A549 treated with CpdA at 1 μM for 4 hours (cell line): ENCODE data around the gene RACGAP1. TPM values are rescaled to one million over a fixed set of nuclear protein-coding genes. Genes with fewer than 3 reads are reported as not detected.

Experiments used
- total RNA-seq: library from RNA; stranded (reverse); fragments of 200-300 nt; extraction: Qiagen RNA extraction; gene quantifications from 5 replicates; pipeline ENCODE4 v1.2.3, GENCODE V29; 2022; ENCODE audit warnings: low read depth

Gene RACGAP1, protein sequence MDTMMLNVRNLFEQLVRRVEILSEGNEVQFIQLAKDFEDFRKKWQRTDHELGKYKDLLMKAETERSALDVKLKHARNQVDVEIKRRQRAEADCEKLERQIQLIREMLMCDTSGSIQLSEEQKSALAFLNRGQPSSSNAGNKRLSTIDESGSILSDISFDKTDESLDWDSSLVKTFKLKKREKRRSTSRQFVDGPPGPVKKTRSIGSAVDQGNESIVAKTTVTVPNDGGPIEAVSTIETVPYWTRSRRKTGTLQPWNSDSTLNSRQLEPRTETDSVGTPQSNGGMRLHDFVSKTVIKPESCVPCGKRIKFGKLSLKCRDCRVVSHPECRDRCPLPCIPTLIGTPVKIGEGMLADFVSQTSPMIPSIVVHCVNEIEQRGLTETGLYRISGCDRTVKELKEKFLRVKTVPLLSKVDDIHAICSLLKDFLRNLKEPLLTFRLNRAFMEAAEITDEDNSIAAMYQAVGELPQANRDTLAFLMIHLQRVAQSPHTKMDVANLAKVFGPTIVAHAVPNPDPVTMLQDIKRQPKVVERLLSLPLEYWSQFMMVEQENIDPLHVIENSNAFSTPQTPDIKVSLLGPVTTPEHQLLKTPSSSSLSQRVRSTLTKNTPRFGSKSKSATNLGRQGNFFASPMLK
- total RNA-seq, result 75.5 to 97.3 TPM (median 82.6 TPM) in 5 replicates

DNA sequence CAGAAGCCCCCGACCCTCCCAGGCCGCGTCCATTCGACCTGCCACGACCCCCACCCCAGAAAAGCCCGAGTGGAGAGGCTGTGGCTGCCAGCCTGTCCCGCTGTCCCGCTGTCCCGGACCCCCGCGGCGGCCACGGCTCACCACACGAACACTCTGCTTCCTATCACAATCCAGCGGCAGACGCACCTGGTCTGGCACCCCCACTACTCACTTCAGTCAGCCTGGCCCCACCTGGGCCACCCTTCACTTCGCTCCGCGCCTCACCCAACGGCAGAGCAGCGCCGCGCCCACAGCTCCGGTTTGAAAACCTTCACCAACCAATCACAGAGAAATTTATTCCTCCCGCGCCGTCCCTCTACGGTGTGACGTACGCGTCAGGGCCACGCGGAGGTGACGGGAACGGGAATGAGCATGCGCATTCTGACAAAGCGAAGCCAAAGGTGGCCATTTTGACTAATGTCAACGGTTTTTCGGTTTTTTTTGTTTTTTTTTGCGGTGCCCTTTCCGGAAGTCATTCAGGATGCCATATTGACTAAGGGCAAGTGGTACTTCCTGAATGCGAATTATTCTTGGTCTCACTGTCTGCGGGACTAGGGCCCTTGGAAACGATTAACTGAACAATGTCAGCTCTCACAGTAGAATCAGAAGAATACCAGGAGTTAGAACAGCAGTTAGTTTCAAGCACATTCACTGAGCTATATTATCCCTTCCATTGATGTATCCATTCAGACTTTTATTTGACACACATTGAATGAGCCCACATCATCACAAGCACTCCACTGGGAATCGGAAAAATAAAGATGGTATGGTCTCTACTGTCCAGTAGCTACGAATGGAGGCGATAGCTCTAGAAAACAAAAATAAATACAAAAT lies at the start of gene RACGAP1:
Gene RACGAP1 (minus strand): TSS at position 308 of the 873 bp plus-strand sequence. CDS start 8,779 bp downstream, outside the sequence.

DNA sequence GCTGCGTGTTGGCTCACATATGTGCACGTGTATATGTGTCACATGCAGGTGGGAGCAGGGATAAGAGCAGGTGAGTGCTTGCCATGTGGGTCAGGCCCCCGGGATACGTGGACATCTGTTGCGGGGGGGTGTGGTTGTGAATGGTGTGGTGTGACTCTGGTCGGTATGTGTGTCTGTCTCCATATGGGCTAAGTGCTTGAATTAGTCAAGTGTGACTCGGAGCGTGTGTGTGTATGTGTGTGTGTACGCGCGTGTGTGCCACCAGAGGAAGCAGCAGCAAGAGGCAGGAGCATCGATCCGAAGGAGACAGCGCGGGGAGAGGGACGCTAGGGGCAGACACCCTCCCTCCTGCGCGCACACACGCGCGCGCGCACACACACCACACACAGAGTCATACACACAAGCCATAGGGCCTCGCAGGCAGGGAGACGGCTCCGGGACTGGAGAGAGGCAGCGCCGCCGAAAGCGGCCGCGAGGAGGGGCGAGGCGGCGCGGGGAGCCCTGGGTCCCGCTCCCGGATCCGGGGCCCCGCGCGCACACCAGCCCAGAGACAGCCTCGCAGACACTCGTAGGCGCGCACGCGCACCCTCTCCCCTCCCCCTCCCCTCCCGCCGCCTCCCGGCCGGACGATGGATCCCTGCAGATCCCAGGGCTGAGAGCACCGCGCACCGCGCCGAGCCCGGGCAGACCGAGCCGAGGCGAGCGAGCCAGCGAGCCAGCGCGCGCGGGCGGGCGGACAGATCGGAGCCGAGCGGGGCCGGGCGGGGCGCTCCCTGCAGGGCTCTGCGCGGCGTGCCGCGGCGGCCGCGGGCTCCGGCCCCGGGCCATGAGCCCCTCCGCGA lies 31.9 kb upstream of the RACGAP1 start, which contains the start of gene ASIC1:
Gene ASIC1 (plus strand): TSS at position 597 of the 842 bp plus-strand sequence. CDS start 1,171 bp downstream, outside the sequence.

DNA sequence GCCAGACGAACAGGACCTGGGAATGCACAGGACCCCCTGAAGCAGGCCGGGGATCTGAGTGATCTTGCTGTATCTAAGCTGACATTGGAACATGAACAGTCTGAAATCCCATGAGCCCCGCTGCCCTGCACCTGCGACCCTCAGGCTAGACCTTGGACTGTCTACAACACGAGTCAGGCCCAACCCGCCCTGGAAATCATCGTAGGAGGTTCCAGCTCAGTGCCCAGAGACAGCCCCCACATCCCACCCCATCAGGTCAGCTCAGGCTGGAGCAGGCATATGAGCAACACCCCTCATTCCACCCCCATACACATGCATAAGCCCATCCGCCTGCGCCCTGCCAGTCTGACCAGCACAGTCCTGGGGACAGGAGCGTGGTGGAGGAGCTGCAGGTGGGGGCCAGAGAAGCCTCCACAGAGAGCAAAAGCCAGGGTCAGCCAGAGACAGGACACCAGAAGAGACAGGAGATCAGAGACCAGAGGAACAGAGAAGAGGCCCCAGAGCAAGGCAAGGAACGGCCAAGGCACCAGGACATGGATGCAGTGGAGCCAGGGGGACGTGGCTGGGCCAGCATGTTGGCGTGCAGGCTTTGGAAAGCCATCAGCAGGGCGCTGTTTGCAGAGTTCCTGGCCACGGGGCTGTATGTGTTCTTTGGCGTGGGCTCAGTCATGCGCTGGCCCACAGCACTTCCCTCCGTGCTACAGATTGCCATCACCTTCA lies 52.5 kb downstream of the RACGAP1 start, which contains the start of gene AQP6:
Gene AQP6 (plus strand): TSS at position 307 of the 720 bp plus-strand sequence. CDS start 227 bp downstream, at position 534.

DNA sequence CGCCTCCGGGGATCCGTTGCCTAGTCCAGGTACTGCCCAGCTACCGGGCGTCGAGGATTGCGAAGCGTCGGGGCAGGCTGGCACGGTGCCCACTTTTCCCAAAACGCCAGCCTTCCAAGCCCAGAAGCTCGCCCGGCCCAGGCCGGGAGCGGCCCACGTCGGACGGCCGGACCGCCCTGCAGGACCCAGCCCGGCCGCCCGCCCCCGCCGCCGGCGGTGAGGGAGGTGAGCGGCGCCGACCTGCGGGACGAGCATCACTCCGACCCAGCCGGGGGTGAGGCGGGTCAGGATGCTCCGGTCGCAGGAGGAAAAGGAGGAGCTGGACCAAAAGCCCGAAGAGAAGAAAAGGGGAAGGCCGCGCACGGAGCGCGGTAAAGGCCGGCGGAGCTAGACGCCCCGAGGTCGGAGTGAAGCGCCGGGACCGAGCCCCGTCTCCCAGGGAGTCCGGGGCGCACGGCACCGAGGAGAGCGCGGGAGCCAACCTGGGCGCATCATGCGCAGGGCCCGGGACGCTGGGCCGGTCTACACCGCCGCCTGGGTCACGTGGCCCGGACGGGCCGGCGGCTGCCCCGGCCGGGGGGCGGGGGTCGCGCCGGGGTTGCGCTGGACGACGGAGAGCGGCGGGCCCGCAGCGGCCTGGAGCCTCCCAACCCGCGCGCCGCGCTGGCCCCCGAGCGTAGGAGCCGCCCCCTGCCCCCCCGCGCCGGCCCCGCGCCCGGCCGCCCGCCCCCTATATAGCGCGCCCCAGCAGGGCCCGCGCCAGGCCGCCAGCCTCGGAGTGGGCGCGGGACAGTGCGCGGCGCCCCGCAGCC lies 64.0 kb downstream of the RACGAP1 start, which contains the start of gene AQP5:
Gene AQP5 (plus strand): TSS at position 762 of the 812 bp plus-strand sequence. CDS start 146 bp downstream, outside the sequence.

DNA sequence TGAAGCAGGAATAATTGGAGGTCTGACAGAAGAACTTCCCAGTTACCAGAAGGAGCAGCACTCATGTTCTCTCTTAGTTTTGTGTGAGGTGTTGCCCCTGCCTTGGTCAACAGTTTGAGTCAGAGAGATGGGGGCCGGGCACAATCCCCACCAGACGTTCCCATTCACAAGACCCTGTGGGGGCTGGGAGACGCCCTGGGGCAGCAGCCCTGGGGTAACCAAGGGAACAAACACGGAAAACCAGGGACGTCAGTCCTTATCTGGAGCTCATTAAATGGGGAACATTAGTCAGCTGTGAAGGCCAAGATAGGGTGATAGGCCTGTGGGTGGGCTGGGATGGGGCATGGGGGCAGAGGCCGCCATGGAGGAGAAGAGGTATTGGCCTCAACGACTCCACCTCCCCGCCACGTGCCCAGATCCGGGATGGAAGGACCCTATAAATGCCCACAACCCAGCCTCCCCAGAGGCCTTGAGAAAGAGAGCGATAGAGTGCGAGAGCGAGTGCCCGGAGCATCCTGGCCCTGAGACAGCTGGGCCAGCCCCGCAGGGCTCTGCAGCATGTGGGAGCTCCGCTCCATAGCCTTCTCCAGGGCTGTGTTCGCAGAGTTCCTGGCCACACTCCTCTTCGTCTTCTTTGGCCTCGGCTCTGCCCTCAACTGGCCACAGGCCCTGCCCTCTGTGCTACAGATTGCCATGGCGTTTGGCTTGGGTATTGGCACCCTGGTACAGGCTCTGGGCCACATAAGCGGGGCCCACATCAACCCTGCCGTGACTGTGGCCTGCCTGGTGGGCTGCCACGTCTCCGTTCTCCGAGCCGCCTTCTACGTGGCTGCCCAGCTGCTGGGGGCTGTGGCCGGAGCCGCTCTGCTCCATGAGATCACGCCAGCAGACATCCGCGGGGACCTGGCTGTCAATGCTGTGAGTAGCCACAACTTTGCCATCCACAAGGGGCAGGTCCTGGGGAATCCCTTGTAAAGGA lies 74.7 kb downstream of the RACGAP1 start, which contains the start of gene AQP2:
Gene AQP2 (plus strand): TSS at position 465 of the 979 bp plus-strand sequence. CDS start 94 bp downstream, at position 559.

Other genes with a start within 250 kb of the RACGAP1 start
- 6.8 to 9.0 TPM (median 7.6 TPM) in 5 replicates for gene NCKAP5L, start 197.1 kb downstream of the RACGAP1 start, total RNA-seq
- 4.7 to 5.1 TPM (median 4.7 TPM) in 5 replicates for gene BCDIN3D, start 182.4 kb downstream of the RACGAP1 start, total RNA-seq
- gene FAIM2, start 121.6 kb downstream of the RACGAP1 start, total RNA-seq, result 0.06 to 0.14 TPM in 2 of 5 replicates, not detected in the others
- not detected in 5 replicates for gene AQP2, start 74.8 kb downstream of the RACGAP1 start, total RNA-seq
- gene AQP5, start 63.6 kb downstream of the RACGAP1 start, total RNA-seq, result not detected in 5 replicates
- not detected in 5 replicates for gene AQP6, start 52.5 kb downstream of the RACGAP1 start, total RNA-seq
- 4.8 to 7.1 TPM (median 5.9 TPM) in 5 replicates for gene ASIC1, start 32.1 kb upstream of the RACGAP1 start, total RNA-seq
- gene SMARCD1, start 59.8 kb upstream of the RACGAP1 start, total RNA-seq, result 69.5 to 78.9 TPM (median 73.6 TPM) in 5 replicates
- gene GPD1, start 78.5 kb upstream of the RACGAP1 start, total RNA-seq, result 0.10 to 0.32 TPM (median 0.20 TPM) in 4 of 5 replicates, not detected in the other
- gene COX14, start 86.7 kb upstream of the RACGAP1 start, total RNA-seq, result 69.4 to 79.1 TPM (median 75.1 TPM) in 5 replicates
- gene CERS5, start 141.9 kb upstream of the RACGAP1 start, total RNA-seq, result 25.3 to 29.4 TPM (median 28.5 TPM) in 5 replicates